Measurements from ENCODE around the gene CDC16.
A peak's percentile ranks its signal among the peaks of the same experiment; 100 is the strongest.

The CDC16 gene

DNA sequence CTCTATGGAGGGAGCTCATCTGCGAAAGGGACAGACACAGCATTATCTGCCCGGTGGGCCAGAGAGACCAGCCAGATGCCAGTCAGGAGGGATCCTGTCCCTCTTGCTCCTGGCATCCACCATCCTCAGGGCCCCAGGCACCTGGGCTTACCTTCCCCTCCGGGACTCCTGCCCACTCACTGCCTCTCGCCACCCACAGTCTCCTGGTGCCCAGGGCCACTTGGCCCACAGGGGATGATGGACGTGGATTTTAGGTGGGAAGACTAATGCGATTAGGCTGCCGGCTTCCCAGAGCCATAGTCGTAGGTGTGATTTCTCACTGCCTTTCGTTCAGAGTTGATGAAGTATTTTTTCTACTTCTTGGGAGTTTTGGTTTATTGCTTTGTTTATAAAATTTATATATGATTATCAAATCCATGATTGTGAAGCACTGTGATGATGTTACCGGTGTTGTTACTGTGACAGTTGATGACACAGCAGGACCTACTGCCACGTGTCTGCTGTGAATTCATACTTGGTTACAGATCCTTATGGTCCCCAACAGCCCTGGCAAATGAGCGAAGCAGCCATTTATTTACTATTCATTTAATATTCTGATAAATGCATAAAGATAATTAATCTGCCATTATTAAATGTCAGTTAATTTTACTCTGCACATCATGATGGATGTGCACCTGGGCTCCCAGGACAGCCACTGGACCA is 65.1 kb downstream of the CDC16 start:
- no peak for DNase-seq (ENCODE audit: low spot score)

- DNase-seq (ENCODE audit: low spot score) = no peak
These were observed 69.1 kb downstream of the CDC16 start for GRCh38 chr13:114303700-114304327.

GRCh38 chr13:114304346-114305034 is 69.8 kb downstream of the CDC16 start:
- no peak for DNase-seq (ENCODE audit: low spot score)

DNA sequence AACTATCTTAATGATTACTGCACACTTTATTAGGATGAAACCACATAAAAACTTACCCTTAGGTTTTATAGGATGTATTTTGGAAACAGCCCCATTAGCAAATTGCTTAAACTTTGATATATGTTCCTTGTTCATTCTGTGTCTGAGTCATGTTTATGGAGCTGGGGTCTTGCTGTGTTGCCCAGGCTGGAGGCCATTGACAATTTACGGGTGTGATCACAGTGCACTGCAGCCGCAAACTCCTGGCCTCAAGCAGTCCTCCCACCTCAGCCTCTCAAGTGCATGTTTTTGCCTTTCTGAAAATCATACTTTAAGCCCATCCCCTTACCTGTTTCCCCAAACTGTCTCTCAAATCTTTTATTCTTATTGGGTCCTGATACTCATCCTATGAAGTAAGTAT is 74.4 kb downstream of the CDC16 start:
- DNase-seq (ENCODE audit: low spot score) = no peak

DNA sequence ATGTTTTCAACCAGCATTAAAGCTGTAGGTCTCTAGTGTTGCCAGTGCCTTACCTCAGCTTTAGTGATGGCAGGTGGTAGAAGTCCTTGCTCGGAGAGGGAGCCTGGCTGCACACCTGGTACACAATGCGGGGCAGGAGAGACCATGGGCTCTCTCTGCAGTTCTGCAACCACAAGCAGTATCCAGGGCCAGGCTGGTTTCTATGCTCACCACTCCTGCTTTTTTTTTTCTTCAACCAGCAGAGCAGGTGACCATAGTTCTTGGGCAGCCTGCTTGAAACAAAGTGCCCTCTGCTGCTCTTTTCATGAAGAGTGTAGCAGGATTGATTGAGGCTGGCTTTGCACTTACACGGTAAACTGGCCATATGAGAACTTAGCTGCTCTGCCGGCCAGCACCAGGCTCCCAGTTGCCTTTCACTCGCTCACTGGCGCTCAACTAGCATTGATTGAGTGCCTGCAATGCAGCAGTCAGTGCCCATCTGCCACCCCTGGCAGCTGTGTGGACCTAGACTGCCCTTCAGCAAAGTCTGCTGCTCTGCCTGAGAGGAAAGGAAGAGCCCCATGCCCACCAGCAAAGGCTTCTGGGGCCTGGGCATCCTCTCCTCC is 75.2 kb downstream of the CDC16 start:
- DNase-seq (ENCODE audit: low spot score) = no peak

DNA sequence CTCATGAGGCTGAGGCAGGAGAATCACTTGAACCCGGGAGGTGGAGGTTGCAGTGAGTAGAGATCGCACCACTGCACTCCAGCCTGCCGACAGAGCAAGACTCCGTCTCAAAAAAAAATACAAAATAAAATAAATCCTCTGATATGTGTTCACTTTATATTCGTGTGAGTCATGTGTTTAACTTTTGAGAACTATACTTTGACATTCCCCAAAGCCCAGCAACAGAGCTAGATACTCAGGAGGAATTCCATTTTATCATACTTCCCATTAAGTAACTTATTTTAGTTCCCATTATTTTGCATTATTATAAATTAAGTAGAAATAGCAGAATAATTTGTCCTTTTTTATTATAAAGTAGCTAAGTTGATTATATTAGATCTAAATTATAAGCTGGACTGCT is 76.3 kb downstream of the CDC16 start:
- no peak for DNase-seq (ENCODE audit: low spot score)

- no peak for DNase-seq (ENCODE audit: low spot score)
These were observed 76.7 kb downstream of the CDC16 start for GRCh38 chr13:114311387-114311786.

DNA sequence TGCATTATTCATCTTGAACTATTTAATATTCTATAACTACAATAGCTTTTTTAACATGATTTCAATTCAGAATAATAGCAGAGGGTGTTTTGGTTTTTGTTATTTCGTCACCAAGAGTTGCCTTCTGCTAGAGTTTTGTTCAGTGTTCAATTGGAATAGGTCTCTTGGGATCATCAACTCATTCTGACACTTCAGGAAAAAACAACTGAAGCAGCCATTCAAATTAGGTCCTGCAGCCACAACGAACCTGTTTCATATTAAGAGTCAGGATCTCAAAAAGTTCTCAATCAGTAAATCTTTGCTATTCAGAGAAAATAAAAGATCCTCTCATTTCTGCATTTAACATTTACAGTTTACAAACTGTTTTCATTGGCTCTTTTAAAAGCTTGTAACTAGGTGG is 77.2 kb downstream of the CDC16 start:
- no peak for DNase-seq (ENCODE audit: low spot score)

DNA sequence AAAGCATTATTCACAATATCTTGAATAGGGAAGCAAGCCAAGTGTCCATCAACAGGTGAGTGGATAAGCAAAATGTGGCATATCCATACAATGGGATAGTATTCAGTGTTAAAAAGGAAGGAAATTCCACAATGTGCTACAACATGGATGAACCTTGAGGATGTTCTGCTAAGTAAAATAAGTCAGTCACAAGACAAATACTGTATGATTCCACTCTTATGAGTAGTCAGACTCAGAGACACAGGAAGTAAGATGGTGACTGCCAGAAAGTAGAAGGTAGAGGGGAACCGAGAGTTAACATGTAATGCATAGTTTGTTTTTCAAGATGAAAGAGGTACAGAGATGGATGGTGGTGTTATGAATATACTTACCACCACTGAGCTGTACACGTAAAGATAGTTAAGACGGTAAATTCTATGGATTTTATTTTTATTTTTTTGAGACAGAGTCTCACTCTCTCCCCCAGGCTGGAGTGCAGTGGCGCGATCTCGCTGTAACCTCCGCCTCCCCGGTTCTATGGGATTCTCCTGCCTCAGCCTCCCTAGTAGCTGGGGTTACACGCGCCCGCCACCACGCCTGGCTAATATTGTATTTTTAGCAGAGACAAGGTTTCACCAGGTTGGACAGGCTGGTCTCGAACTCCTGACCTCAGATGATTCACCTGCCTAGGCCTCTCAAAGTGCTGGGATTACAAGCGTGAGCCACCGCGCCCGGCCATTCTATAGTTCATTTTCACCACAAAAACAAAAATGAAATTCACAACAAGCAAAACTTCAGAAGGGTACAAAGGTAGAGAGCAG is 78.6 kb downstream of the CDC16 start:
- DNase-seq (ENCODE audit: low spot score) = no peak

DNA sequence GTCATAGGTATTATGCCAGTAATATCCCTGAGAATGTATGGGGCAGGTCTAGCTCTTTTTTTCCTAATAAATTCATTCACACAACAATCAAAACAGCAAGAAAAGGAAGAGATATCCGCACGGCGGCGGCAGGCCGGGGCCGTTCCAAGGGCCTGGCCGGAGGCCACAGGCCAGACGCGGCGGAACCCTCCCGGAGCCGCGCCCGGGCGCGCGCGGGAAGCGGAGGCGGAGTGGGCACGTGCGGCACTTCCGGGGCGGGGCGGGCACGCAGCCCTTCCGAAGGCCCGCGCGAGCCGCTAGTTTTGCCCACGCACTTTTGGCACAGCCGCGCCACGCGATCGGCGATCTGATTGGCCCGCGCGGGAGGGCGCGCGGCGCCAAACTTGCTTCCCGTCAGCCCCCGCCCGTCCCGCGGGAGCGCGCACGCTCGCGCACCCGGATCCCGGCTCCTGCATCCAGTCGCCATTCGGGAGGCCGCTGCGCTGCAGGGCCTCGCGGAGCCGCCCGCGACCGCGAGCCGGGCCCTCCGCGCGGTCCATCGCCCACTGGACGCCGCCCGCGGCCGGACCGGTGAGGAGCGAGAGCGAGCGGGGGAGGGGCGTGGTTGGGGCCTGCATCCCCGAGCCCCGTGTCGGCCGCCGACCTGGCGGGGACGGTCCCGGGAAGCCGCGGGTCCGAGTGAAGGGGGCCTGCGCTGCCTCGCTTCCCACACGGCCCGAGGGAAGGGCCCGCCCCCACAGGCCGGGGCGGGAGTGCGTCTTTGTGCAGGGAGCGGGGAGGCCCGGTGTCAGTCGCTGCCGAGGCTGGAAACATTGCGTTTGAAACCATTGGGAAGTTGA is 79.6 kb downstream of the CDC16 start, which contains the start of gene CHAMP1:
Gene CHAMP1, plus strand, starts transcription at position 430 of the 839 bp plus-strand sequence. CDS start 9,340 bp downstream, outside the sequence.
- peak; percentile 98 for DNase-seq (ENCODE audit: low spot score)

GRCh38 chr13:114315074-114315785 is 80.5 kb downstream of the CDC16 start:
- no peak for DNase-seq (ENCODE audit: low spot score)

GRCh38 chr13:114318624-114319023 is 83.9 kb downstream of the CDC16 start:
- no peak for DNase-seq (ENCODE audit: low spot score)

DNA sequence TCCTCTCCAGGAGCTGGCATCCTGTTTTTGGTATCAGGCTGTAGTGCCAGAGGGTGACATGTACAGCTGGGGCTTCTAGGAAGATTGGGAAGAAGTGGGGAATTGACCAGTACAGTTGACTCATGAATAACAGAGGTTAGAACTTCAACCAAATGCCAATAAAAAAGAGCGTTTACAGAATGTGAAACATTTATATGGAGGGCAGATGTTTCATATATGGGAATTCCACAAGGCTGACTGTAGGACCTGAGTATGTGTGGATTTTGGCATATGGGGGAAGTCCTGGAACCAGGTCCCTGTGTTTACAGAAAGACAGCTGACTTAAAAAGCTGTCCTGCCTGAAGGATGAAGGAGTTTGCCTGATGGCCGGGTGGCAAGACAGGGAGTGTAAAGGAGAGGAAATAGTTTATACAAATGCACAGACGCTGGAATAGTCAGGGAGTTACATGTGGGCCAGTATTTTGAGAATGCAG is 84.8 kb downstream of the CDC16 start:
- peak; percentile 73 for DNase-seq (ENCODE audit: low spot score)

- DNase-seq (ENCODE audit: low spot score) = no peak
These were observed 85.4 kb downstream of the CDC16 start for GRCh38 chr13:114320065-114320464.

DNA sequence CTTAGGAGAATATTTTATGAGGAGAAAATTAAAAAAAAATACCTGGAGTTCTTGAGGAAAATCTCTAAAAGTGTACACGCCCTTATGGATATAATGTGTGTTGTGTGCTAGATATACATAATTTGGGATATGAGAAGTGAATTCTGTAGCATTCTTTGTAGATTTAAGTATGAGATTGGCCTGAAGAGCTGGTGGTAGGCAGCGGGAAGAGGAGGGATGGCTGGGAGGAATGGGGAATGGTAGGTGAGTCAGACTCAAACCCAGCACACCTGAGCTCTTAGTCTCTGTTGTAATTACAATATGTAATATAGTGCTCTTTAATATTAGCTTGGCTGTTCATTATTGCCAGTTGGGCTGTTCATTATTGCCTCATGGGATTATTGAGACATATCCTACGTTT is 86.6 kb downstream of the CDC16 start:
- DNase-seq (ENCODE audit: low spot score) = no peak
